Right atrium auricular region (tissue), 2 donors: Measurements from ENCODE around the gene PIK3C2G. TPM values are rescaled to one million over a fixed set of nuclear protein-coding genes. Genes with fewer than 3 reads are reported as not detected.

Source experiments
- DNase-seq: peaks from one replicate; pipeline ENCODE4 v3.0.0-alpha.2; 2019; ENCODE audit warnings: low spot score
- H3K27ac ChIP-seq, 2 donors: fragments of 200-600 bp; sonication (generic); 1 replicate in 1 of 2; 2 replicates in 1 of 2; pipeline ENCODE4 v1.5.1; 2016 to 2019
- H3K27me3 ChIP-seq, 2 donors: fragments of 200-600 bp; sonication (generic); one replicate each; pipeline versions ENCODE4 v1.5.1 to v1.6.0; 2017 to 2019
- H3K36me3 ChIP-seq: fragments of 200-600 bp; sonication (generic); one replicate; pipeline ENCODE4 v1.5.1; 2016
- H3K4me1 ChIP-seq, 2 donors: fragments of 200-600 bp; sonication (generic); one replicate each; pipeline versions ENCODE4 v1.5.1 to v1.6.0; 2017 to 2019
- H3K4me3 ChIP-seq, 2 donors: fragments of 200-600 bp; sonication (generic); 1 replicate in 1 of 2; 2 replicates in 1 of 2; pipeline ENCODE4 v1.5.1; 2017 to 2019; ENCODE audit warnings: mild to moderate bottlenecking in 1 of 2, moderate library complexity in 1 of 2
- H3K9me3 ChIP-seq, 2 donors: fragments of 200-600 bp; sonication (generic); one replicate each; pipeline ENCODE4 v1.5.1; 2019
- total RNA-seq, 2 donors: library from RNA; depleted of rRNA; stranded (reverse); fragments of >200 nt; gene quantifications; one replicate each; pipeline ENCODE4 v1.1.0, GENCODE V29; 2016
- TF ChIP-seq, protein P1 (sequence below), 2 donors: fragments of 200-600 bp; sonication (generic); IDR thresholded peaks; one replicate each; pipeline ENCODE4 v1.5.1; 2019; ENCODE audit warnings: antibody characterized with exemption in 2 of 2

The PIK3C2G gene
- total RNA-seq, 2 donors from 2014 or later = not detected

DNA sequence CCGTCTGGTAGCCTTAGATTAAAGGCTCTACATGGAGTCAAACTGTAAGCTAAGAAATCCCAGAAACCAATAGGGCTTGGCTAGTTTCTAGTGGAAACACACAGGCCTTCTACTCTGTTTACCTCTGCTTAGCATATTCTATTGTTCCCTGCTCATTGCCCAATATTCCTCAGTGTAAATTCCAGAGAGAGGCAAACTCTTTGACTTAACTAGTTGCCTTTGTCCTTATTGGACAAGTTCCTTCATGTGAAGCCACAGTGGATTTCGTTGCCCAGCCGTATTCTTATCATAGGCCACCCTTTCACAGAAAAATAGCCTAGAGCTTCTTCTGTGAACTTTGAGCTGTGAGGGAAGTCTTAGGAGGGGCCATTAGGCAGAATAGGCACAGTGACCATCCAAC is 290.4 kb downstream of the PIK3C2G start:
- no peaks in the 10 kb centered on the region for H3K36me3 ChIP-seq
- H3K9me3 ChIP-seq = no peaks in the 10 kb centered on the region
- DNase-seq = no peak
- no peaks in the 10 kb centered on the region for H3K27me3 ChIP-seq
- TF ChIP-seq, protein P1, sequence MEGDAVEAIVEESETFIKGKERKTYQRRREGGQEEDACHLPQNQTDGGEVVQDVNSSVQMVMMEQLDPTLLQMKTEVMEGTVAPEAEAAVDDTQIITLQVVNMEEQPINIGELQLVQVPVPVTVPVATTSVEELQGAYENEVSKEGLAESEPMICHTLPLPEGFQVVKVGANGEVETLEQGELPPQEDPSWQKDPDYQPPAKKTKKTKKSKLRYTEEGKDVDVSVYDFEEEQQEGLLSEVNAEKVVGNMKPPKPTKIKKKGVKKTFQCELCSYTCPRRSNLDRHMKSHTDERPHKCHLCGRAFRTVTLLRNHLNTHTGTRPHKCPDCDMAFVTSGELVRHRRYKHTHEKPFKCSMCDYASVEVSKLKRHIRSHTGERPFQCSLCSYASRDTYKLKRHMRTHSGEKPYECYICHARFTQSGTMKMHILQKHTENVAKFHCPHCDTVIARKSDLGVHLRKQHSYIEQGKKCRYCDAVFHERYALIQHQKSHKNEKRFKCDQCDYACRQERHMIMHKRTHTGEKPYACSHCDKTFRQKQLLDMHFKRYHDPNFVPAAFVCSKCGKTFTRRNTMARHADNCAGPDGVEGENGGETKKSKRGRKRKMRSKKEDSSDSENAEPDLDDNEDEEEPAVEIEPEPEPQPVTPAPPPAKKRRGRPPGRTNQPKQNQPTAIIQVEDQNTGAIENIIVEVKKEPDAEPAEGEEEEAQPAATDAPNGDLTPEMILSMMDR (IDR thresholded peaks at IDR 0.05) = no peak
- no peaks in the 10 kb centered on the region for H3K4me1 ChIP-seq
- H3K27ac ChIP-seq = no peak overlapping the region
- H3K4me3 ChIP-seq = no peak overlapping the region

DNA sequence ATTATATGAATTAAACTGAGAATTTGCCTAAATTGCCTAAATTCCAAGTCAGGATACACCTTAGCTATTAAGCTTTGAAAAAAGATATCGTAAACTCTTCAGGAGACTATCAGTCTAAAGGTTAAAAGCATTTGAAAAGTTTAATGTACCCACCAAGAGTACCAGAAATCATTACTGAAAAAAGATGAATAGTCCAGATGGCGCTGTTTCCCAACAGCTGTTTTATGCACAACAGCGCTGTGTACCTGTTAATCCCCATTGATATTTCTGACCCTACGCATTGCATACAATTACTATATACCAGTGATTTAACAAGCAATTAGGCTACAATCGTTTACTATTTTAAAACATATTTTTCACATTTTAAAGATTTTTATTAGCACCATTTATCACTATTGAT is 291.5 kb downstream of the PIK3C2G start:
- no peaks in the 10 kb centered on the region for H3K27me3 ChIP-seq
- H3K27ac ChIP-seq = no peak overlapping the region
- no peak overlapping the region for H3K4me3 ChIP-seq
- H3K4me1 ChIP-seq = no peaks in the 10 kb centered on the region
- no peak for DNase-seq
- TF ChIP-seq, protein P1 (IDR thresholded peaks at IDR 0.05) = peak in 1 of 2 donors; percentile 57
- H3K9me3 ChIP-seq = no peaks in the 10 kb centered on the region
- no peaks in the 10 kb centered on the region for H3K36me3 ChIP-seq

DNA sequence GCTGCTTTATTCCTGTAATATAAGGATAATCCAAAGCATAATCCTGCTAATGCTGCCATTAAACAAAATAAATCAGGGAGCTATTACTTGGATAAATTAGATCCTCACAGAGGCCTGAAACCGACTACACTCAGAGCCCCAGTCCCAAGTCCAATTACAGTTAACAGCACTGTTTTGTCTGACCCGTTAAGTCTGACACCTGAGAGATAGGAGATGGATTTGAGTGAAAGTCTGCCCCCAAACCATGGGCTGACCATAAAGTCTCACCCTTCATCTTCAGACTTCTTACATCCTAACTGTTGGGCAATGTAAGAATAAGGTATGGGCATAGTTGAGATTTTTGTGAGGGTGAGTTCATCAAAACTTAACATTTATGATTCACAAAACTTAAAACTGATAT is 294.8 kb downstream of the PIK3C2G start:
- Histone ChIP-seq H3K27ac (no peak overlapping the region), H3K4me1 (no peaks in the 10 kb centered on the region), H3K9me3 (no peaks in the 10 kb centered on the region)

DNA sequence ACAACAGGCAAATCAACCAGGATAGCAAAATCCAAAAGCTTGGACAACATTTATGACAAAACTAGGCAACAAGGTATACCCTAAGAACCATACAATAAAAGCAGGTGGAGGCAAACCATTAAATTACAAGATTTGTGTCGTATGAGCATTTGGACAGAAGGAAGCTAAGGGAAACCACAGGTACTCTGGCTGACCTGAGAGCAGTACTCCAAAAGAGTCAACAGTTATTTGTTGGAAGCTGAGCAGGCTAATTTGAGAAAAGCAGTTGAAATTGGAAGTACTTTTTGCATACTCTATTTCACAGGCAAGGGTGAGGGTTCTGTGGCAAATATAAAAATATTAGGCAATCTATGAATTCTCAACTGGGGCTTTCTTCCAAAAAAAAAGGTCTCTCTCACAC is 297.9 kb downstream of the PIK3C2G start:
- H3K27me3 ChIP-seq = no peaks in the 10 kb centered on the region
- DNase-seq = no peak
- H3K27ac ChIP-seq = no peak overlapping the region
- no peak overlapping the region for H3K4me3 ChIP-seq
- no peaks in the 10 kb centered on the region for H3K4me1 ChIP-seq
- TF ChIP-seq, protein P1 (IDR thresholded peaks at IDR 0.05) = no peak
- H3K9me3 ChIP-seq = no peaks in the 10 kb centered on the region
- no peaks in the 10 kb centered on the region for H3K36me3 ChIP-seq

More for the DNA sequence above, 294.8 kb downstream of the PIK3C2G start:
- TF ChIP-seq, protein P1 (IDR thresholded peaks at IDR 0.05) = no peak
- DNase-seq = no peak
- H3K27me3 ChIP-seq = no peaks in the 10 kb centered on the region
- no peak overlapping the region for H3K4me3 ChIP-seq
- H3K36me3 ChIP-seq = no peaks in the 10 kb centered on the region

DNA sequence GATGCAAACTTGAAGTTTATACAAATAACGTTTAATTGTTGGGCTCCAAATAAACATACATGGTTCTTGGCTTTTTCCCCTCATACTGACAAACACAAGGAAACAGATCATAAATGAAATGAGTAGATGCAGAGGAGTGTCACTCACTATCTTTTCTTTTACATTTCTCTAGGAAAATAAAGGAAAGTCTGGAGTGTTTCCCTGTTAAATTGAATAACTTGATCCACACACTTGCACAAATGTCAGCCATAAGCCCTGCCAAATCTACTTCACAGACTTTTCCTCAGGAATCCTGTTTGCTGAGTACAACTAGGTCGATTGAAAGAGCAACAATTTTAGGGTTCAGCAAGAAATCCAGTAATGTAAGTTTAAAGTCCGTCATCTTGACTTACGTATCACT is 301.2 kb downstream of the PIK3C2G start:
- Histone ChIP-seq H3K4me1 (no peaks in the 10 kb centered on the region), H3K9me3 (no peaks in the 10 kb centered on the region), H3K27me3 (no peaks in the 10 kb centered on the region), H3K36me3 (no peaks in the 10 kb centered on the region), H3K27ac (no peak overlapping the region), H3K4me3 (no peak overlapping the region)
- TF ChIP-seq, protein P1 (IDR thresholded peaks at IDR 0.05) = no peak
- no peak for DNase-seq

DNA sequence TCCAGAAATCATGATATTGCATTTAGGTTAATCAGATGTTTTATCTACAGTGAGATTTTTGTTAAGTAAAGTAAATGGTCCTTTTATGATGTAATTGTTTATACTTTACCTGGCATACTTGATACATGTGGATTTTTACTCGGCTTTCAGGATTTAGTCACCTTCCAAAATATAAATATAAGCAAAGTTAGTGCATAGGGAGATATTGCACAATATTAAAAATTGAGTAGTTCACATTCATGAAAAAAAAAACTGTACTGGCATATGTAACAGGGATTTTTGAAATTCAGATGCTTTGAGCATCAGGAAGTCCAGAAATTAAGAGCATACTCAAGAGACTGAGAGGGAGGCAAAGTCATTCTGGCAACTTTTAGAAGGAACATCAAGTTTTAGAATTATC is 303.0 kb downstream of the PIK3C2G start:
- DNase-seq = no peak
- TF ChIP-seq, protein P1 (IDR thresholded peaks at IDR 0.05) = no peak

More for the DNA sequence above, 303.0 kb downstream of the PIK3C2G start:
- Histone ChIP-seq H3K27me3 (no peaks in the 10 kb centered on the region), H3K36me3 (no peaks in the 10 kb centered on the region), H3K27ac (no peak overlapping the region), H3K4me3 (no peak overlapping the region), H3K9me3 (no peaks in the 10 kb centered on the region), H3K4me1 (peaks cover 0 to 4% of the 10 kb centered on the region in 2 donors)
